Fibroblast of villous mesenchyme (primary cell): ENCODE data around the gene ROR1. TPM values are rescaled to one million over a fixed set of nuclear protein-coding genes. Genes with fewer than 3 reads are reported as not detected.

ENCODE experiments used
- DNase-seq: peaks from one replicate; pipeline ENCODE4 v3.0.0-alpha.2; 2010; ENCODE audit warnings: low read depth
- H3K4me3 ChIP-seq: 2 replicates; pipeline ENCODE4 v1.5.1; 2011; ENCODE audit warnings: low read depth, mild to moderate bottlenecking, low read length
- small RNA-seq: library from RNA; depleted of rRNA; stranded (forward); fragments of <200 nt; gene quantifications from one replicate; pipeline ENCODE3, GENCODE V24; 2012
- total RNA-seq: library from RNA; depleted of rRNA; stranded (reverse); fragments of >200 nt; gene quantifications from 2 replicates; pipeline ENCODE4 v1.2.3, GENCODE V29; 2012
- TF ChIP-seq, protein P1 (sequence below): IDR thresholded peaks from 2 replicates; pipeline ENCODE4 v1.5.1; 2012; ENCODE audit warnings: low read depth, mild to moderate bottlenecking, low read length; ENCODE audit not compliant: insufficient read depth

ROR1 gene
- total RNA-seq, 1 donor, result 8.6 TPM

DNA sequence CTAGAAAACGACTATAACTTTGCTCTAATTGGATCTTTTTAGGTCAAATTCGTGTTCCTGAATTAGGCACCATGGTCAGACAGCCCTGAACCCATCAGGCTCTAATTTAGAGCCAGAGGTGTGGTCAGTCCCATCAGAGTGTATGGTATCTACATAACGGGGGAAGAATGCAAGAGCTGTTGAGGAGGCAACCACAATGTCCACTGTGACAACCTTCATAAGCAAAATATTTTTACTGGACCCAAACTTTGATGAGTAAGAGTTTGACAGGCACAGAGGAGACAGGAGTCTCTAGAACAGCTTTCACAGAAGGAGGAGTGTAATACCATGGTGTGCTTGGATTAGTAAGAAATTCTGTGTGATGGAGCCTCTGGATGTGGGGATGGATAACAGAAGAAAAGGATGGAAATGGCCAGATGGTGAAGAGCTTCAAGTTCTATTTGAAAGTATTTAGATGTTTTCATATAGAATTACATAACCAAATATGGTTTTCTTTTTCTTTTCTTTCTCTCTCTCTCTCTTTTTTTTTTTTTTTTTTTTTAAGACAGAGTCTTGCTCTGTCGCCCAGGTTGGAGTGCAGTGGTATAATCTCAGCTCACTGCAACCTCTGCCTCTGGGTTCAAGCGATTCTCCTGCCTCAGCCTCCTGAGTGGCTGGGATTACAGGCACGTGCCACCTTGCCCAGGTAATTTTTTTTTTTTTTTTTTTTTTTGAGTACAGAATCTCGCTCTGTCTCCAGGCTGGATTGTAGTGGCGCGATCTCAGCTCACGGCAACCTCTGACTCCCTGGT is 454.5 kb downstream of the ROR1 start:
- no peak for DNase-seq
- TF ChIP-seq, protein P1, sequence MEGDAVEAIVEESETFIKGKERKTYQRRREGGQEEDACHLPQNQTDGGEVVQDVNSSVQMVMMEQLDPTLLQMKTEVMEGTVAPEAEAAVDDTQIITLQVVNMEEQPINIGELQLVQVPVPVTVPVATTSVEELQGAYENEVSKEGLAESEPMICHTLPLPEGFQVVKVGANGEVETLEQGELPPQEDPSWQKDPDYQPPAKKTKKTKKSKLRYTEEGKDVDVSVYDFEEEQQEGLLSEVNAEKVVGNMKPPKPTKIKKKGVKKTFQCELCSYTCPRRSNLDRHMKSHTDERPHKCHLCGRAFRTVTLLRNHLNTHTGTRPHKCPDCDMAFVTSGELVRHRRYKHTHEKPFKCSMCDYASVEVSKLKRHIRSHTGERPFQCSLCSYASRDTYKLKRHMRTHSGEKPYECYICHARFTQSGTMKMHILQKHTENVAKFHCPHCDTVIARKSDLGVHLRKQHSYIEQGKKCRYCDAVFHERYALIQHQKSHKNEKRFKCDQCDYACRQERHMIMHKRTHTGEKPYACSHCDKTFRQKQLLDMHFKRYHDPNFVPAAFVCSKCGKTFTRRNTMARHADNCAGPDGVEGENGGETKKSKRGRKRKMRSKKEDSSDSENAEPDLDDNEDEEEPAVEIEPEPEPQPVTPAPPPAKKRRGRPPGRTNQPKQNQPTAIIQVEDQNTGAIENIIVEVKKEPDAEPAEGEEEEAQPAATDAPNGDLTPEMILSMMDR, result no peak
- no peak overlapping the region for H3K4me3 ChIP-seq

DNA sequence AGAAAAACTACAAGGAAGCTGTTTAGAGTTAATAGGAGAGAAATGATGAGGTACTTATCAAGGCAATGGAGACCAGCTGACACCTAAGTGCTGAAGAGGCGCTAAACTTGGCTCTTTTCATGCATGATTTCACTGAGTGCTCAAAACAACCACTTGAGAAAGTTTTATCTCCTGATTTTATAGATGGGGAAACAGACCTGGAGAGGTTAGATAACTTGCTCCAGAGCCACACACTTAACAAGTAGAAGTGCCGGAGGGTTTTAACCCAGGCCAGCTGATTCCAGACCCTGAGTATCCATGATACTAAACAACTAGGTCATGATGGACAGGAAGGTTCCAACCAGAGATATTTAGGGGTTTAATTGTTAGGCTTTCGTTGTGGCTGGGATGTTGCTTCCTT is 455.5 kb downstream of the ROR1 start:
- no peak for DNase-seq
- no peak overlapping the region for H3K4me3 ChIP-seq
- TF ChIP-seq, protein P1, result no peak

Small RNA genes within 50 kb of the gene (small RNA-seq; reads per million reads assigned to genes)
- not detected for gene RF00019
- not detected for gene RNU6-809P

Other genes starting within 250 kb of the ROR1 start
- 48.6 and 62.2 TPM in 2 replicates for gene PGM1, start 180.6 kb upstream of the ROR1 start, total RNA-seq